Hypothalamus (tissue), 51 donors: ENCODE results near the gene ARF5.

Experiments
- DNase-seq, 51 donors: peaks; one replicate each; lab custom pipeline; 2025; lab: John Stamatoyannopoulos, UW

The ARF5 gene

GRCh38 chr7:127632276-127632910, 44.2 kb downstream of the ARF5 start:
- no peak for DNase-seq

DNA sequence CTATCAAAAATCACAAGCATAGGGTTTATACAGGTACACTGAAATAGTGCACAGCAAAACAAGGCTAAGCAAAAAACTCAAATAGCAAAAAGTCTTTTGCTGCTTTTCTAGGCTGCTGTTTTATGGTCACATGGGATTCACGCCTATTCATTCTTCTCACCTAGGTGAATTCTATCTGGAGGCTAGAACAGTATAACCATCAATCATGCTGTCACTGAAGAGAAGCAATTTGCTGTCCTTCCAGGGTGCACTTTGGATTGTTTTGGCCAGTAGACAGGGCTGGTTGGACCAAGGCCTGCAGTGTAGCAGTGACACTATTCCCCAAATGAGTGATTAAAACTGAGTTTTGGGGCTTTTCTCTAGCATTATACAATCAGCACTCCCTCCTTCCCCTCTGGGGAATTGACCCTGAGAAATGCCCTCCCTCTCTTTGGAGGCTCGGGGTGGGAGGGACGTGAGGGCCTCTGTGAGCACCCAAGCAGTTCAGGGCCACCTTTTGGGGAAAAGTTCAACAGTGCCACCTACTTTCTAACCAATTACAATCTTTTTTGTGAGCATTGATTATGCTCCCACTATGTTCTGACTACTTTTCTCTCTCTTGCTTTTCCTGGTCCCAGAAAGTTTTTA, 47.6 kb downstream of the ARF5 start:
- no peak for DNase-seq

DNA sequence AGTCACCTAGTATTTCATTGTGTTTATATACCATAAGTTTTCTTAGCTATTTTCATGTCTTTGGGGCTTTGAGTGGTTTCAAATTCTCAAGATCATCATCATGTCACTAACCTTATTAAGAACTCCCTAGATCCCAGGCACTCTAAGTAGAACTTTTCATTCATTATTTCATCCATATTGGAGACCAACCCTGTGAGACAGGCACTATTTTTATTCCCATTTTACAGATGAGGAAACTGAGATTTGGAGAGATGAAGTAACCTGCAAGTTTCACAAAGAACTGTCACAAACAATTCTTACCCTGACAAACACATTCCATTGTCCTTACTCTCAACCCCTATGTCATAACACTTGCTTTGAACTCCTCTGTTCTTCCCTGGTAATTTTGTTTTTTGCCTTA, 50.0 kb downstream of the ARF5 start:
- no peak for DNase-seq
